ENCODE data around the gene GLO1. TPM values are rescaled to one million over a fixed set of nuclear protein-coding genes. Genes with fewer than 3 reads are reported as not detected.
"Not testable (repeated sequence)": the region's sequence is repeated elsewhere in the genome, so short reads cannot be mapped to it uniquely, and the experiment has no call there.

GLO1 gene
- total RNA-seq, 1 experiment from 2014 or later, result 125 TPM

- H3K36me3 ChIP-seq (ENCODE audit: control insufficient read depth, insufficient read depth, low read length); POLR2A ChIA-PET; BruUV-seq (replicated peaks); H3K4me3 ChIP-seq (ENCODE audit: low read depth in 2 of 2, low read length in 2 of 2); H3K27me3 ChIP-seq (ENCODE audit: control insufficient read depth, insufficient read depth, low read length); H3K4me1 ChIP-seq (ENCODE audit: control insufficient read depth, insufficient read depth, low read length); H3K27ac ChIP-seq (ENCODE audit: low read length); ATAC-seq; in situ Hi-C loops (cut with HindIII; ENCODE audit: low pct_unique_long_range_greater_than_20kb, low sequenced_read_pairs); CTCF ChIA-PET; H3K9me3 ChIP-seq (ENCODE audit: control insufficient read depth, insufficient read depth, low read depth, low read length); DNase-seq (ENCODE audit: low read depth, low spot score); intact Hi-C loops (cut with micrococcal nuclease; ENCODE audit: unreplicated experiment): not testable (repeated sequence)
These were observed 3.2 kb downstream of the GLO1 start for GRCh38 chr6:38699702-38700101.

- no peaks in the 10 kb centered on the region for H3K27me3 ChIP-seq (ENCODE audit: control insufficient read depth, insufficient read depth, low read length)
- intact Hi-C loops (cut with micrococcal nuclease; ENCODE audit: unreplicated experiment) (loop anchor here (1.0 kb wide), 1 partner anchor 29 kb away; no protein-coding TSS in a partner anchor), in situ Hi-C loops (cut with HindIII; ENCODE audit: low pct_unique_long_range_greater_than_20kb, low sequenced_read_pairs) (no loop called here)
- no peak for DNase-seq (ENCODE audit: low read depth, low spot score)
- H3K36me3 ChIP-seq (ENCODE audit: control insufficient read depth, insufficient read depth, low read length), result no peaks in the 10 kb centered on the region
- ChIA-PET CTCF (no interaction called here), POLR2A (no interaction called here)
- BruUV-seq (replicated peaks), result no TSS peak
- no peak overlapping the region for H3K27ac ChIP-seq (ENCODE audit: low read length)
- peaks cover 6% of the 10 kb centered on the region; the same call in 1 of the 2 replicates for H3K9me3 ChIP-seq (ENCODE audit: control insufficient read depth, insufficient read depth, low read depth, low read length)
- no peak overlapping the region for H3K4me3 ChIP-seq (ENCODE audit: low read depth in 2 of 2, low read length in 2 of 2)
- TF ChIP-seq REST (IDR thresholded peaks at IDR 0.05; ENCODE audit: insufficient read depth in 1 of 2, low read depth in 2 of 2, low read length in 1 of 2) (no peak), TCF7L2 (IDR thresholded peaks at IDR 0.05; ENCODE audit: low read depth, low read length) (no peak), SIN3A (IDR thresholded peaks at IDR 0.05; ENCODE audit: borderline replicate concordance, insufficient read depth, low read depth, low read length) (no peak), POLR2AphosphoS5 (IDR thresholded peaks at IDR 0.05; ENCODE audit: low read depth, low read length) (no peak), CTCF (IDR thresholded peaks at IDR 0.05) (no peak)
- no peak for ATAC-seq
- H3K4me1 ChIP-seq (ENCODE audit: control insufficient read depth, insufficient read depth, low read length), result no peaks in the 10 kb centered on the region
These were observed 5.1 kb downstream of the GLO1 start for GRCh38 chr6:38697846-38698245.

- ChIA-PET CTCF (no interaction called here), POLR2A (no interaction called here)
These were observed 6.6 kb downstream of the GLO1 start for GRCh38 chr6:38696345-38696744.

More at GRCh38 chr6:38696345-38696744, 6.6 kb downstream of the GLO1 start:
- no peaks in the 10 kb centered on the region for H3K4me1 ChIP-seq (ENCODE audit: control insufficient read depth, insufficient read depth, low read length)
- ATAC-seq, result no peak
- H3K4me3 ChIP-seq (ENCODE audit: low read depth in 2 of 2, low read length in 2 of 2), result no peak overlapping the region
- DNase-seq (ENCODE audit: low read depth, low spot score), result no peak
- no peak for TF ChIP-seq CTCF (IDR thresholded peaks at IDR 0.05)
- no peak for TF ChIP-seq POLR2AphosphoS5 (IDR thresholded peaks at IDR 0.05; ENCODE audit: low read depth, low read length)
- no peak for TF ChIP-seq SIN3A (IDR thresholded peaks at IDR 0.05; ENCODE audit: borderline replicate concordance, insufficient read depth, low read depth, low read length)
- TF ChIP-seq TCF7L2 (IDR thresholded peaks at IDR 0.05; ENCODE audit: low read depth, low read length), result no peak
- no peak for TF ChIP-seq REST (IDR thresholded peaks at IDR 0.05; ENCODE audit: insufficient read depth in 1 of 2, low read depth in 2 of 2, low read length in 1 of 2)
- no peak overlapping the region for H3K27ac ChIP-seq (ENCODE audit: low read length)
- intact Hi-C loops (cut with micrococcal nuclease; ENCODE audit: unreplicated experiment), result no loop called here
- in situ Hi-C loops (cut with HindIII; ENCODE audit: low pct_unique_long_range_greater_than_20kb, low sequenced_read_pairs), result no loop called here
- no peaks in the 10 kb centered on the region for H3K36me3 ChIP-seq (ENCODE audit: control insufficient read depth, insufficient read depth, low read length)
- no TSS peak for BruUV-seq (replicated peaks)
- H3K27me3 ChIP-seq (ENCODE audit: control insufficient read depth, insufficient read depth, low read length), result no peaks in the 10 kb centered on the region
- peaks cover 6% of the 10 kb centered on the region; the same call in 1 of the 2 replicates for H3K9me3 ChIP-seq (ENCODE audit: control insufficient read depth, insufficient read depth, low read depth, low read length)

Measured in Panc1 (cell line).